Stimulated activated CD8-positive, alpha-beta memory T cell treated with anti-CD3 and anti-CD28 coated beads, Interleukin-15, amount 100 ng/mL, for 1 hour (primary cell): ENCODE data around the gene ITGA8.
"Not testable (repeated sequence)": the region's sequence is repeated elsewhere in the genome, so short reads cannot be mapped to it uniquely, and the experiment has no call there.

Source experiments
- DNase-seq: peaks from one replicate; pipeline ENCODE4 v3.0.0-alpha.2; 2020; ENCODE audit warnings: low read depth

ITGA8 gene

DNA sequence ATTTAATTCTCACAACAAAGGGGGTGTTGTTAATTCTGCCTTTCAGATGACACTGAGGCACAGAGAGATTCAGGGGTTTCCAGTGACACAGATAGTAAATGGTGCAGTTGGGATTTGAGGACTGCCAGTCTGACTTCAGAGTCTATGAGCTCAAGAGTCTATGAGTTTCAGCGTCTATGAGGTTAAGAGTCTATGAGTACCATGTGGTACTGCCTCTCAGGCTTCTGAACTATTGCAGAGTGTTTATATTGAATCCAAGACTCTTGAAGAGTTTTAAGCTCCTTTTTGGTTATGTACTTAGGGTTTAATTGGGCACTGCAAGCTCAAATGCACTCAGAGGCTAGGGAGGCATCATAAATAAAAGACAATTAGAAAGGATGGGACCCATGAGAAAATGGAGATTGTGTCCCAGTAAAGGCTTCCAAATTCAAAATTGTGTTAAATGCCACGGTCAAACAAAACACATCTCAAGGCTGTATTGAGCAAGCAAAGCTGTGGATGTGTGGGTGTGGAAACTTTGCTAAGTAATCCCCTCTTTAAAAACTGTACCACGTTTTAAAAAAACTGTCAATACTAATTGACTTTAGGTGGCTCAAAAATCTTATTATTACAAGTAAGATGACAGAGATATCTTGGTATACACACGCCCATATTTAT lies 224.7 kb downstream of the ITGA8 start:
- no peak for DNase-seq

- DNase-seq: no peak
These were observed 227.7 kb downstream of the ITGA8 start for GRCh38 chr10:15491856-15492642.

DNA sequence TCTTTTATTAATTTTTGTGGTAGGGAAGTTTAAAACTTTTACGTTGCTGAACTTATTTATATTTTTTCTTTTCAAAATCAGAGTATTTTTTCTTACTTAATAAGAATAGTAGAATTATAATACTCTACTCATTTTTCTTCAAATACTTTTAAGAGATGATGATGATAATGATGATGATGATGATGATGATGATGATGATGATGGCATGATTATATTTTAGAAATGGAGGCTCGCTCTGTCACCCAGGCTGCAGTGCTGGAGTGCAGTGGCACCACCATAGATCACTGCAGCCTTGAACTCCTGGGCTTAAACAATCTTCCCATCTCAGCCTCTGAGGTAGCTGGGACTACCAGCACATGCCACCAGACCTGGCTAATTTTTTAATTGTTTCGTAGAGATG lies 230.3 kb downstream of the ITGA8 start:
- no peak for DNase-seq

DNA sequence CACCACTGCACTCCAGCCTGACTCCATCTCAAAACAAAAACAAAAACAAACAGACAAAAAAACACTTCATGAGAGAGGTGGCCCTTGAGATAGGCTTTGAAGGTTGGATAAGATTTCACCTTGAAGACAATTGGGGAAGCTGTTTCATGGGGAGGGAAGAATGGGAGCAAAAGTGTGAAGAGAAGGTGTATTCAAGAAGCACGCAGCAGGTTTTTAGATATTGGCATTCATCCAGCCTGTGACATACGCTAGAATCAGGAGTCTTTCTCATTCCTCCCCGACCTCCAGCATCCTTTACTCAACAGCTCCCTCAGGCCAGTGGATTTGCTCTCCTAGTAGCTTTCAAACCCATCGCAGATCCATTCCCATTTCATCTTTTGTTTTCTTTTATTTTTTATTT lies 232.3 kb downstream of the ITGA8 start:
- no peak for DNase-seq

- no peak for DNase-seq
These were observed 233.3 kb downstream of the ITGA8 start for GRCh38 chr10:15486404-15486803.

DNA sequence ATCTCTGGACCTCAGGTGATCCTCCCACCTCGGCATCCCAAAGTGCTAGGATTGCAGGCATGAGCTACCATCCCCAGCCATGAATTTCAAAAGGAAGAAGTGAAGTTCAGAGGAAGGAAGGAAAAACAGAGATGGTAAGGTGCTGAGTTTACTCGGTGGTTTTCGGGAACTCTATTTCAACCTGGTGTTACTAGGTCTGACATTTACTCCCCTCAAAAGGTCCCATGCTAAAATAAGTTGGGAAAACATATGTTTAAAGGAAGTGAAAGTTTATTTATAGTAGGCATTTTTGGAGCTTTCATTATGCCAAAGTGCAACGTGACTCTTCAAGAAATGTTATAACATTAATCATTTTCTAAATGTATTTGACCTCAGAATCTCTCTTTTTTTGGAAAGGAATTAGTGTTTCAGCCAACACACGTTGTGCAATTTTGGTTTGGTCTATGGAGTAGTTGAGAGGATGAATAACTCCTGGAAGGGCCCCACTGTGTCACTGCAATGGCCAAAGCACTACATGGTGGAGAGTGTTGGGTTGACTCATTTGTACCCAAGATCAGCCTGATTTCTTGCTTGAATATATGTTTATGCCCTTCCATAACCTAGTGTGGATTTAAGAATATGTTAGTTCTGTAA lies 233.9 kb downstream of the ITGA8 start:
- DNase-seq: no peak

DNA sequence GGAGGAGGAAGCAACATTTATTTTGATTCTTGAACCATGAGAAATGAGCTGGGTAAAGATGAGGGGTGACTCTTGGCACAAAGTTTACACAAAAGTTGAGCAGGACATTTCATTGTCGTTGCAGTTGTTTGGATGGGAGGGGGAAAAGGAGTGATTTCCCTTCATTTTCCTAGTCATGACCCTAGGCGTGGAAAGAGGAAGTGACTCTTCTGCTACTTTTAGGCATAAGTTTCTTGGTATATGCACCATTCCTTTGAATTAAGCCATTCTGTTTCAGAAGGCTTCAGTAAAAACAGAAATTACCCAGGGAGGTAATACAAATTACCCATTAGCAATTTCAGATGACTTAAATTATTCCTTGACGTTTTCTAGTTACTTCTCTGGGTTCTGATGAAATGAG lies 234.7 kb downstream of the ITGA8 start:
- DNase-seq: no peak

DNA sequence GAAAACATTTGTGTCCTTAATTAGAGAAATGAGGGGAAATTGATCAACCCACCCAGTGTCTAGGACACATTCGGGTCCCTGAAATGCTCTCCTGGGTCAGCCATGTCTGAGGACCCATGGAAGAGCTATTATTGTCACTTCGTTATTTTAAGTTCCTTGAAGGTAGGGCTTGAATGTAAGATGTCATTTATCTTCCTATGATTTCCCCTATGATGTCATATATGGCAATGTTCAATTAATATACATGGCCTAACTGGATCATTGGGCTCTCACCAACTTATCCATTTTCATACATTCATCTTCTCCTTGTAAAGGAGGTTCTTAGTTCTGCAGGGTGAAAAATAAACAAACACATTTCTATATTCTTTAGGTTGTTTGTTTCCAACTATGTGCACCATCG lies 235.6 kb downstream of the ITGA8 start:
- no peak for DNase-seq

GRCh38 chr10:15483215-15484075 lies 236.3 kb downstream of the ITGA8 start:
- no peak for DNase-seq

GRCh38 chr10:15482156-15482555 lies 237.6 kb downstream of the ITGA8 start:
- no peak for DNase-seq

- no peak for DNase-seq
These were observed 240.8 kb downstream of the ITGA8 start for GRCh38 chr10:15478950-15479349.

DNA sequence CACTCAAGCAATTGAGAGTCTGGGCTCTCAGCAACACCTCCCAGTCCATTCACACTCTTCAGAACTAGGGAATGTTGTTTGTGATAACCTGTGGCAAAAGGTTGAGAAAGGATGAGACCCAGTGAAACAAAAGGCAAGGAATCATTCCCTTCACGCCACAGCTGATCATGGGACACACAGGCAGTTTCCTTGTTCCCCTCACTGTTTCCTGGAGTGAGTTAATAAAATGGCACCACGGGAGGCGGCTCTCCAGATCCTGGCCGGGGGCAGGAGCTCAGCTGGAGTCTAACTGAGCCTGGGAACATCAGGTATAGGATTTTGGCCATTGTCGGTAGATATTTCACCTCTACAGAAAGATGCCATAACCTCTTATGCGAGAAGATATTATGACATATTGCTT lies 241.3 kb downstream of the ITGA8 start:
- no peak for DNase-seq

GRCh38 chr10:15476337-15476736 lies 243.4 kb downstream of the ITGA8 start:
- DNase-seq: no peak

- DNase-seq: not testable (repeated sequence)
These were observed 244.3 kb downstream of the ITGA8 start for GRCh38 chr10:15475439-15475838.

DNA sequence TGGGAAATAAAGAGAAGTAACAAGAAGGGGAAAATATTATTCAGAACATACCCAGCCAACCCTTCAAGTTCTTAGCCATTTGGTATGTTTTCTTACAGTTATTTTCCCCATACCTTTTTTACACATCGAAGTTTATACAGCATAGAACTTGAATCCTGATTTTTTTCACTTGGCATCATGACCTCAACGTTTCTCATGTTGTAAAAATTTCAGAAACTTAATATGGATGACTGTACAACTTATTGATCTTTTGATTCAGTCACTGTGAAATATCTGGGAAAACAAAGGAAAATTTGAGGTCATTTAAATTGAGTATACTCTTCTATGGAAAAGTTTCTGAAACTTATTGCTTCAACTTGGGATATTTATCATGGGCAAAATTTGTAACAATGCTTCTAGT lies 245.1 kb downstream of the ITGA8 start:
- no peak for DNase-seq

DNA sequence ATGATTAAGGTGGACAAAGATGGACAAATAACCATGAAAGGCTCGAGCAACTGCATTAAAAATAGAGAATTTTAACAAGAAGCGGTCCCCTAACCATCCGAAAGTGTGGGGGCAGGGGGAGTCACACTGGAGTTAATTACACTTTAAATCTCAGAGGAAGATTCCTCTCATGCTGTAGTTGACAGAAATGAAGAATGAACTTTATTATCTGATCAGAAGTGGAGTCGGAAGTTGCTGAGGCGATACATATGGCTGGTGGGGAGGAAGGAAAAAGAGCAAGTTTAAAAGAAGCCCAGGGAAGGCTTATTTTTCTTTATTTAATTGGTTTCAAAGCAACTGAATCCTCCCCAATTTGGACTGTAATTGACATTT lies 246.3 kb downstream of the ITGA8 start:
- no peak for DNase-seq

DNA sequence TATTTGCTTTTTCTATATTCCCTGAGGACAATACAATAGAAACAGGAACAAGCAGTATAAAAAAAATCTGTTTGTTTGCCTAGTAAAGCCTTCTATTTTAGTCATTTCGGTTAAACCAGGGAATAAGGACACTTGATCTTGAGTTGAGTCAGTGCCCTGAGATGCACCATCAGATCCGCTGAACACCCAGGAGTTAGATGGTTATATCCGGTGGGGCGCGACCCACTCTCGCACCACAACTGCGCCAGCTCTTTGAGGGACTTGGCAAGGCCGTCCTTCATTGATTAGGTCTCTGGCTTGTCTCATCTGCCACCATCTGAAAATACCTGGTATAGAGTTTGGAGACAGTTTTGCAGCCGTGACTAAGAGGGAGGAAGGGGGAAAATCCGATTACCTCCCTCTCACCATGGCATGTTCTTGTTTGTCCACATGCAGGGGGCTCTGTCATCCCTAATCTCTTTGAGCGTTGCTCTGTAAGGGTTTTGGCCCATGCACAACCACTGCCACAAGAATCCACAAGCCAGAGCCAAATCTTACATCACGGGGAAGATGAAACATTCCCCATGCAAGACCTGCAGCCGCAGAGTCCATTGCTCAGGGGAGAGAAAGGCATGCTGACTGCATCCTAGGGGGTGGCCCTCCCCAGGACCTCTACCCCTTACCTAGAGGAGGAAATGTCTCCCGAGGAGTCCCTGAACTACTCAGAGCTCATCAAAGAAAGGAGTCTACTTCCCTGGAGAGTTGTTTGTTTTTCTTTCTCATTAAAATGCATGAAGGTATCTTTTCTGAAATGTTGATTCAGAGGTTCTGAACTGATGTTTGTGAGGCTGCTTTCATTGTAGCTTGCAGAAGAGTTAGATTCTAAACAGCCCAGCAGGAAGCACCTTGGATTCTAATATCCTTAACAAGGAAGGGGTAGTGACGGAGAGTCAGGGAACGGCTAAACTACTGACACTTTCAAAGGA lies 247.0 kb downstream of the ITGA8 start:
- no peak for DNase-seq

GRCh38 chr10:15472008-15472407 lies 247.7 kb downstream of the ITGA8 start:
- no peak for DNase-seq

GRCh38 chr10:15469111-15469510 lies 250.6 kb downstream of the ITGA8 start:
- DNase-seq: no peak

GRCh38 chr10:15464381-15464780 lies 255.3 kb downstream of the ITGA8 start:
- DNase-seq: no peak
